B cell (primary cell): ENCODE data around the gene CCDC88C. TPM values are rescaled to one million over a fixed set of nuclear protein-coding genes. Genes with fewer than 3 reads are reported as not detected.

Source experiments
- ATAC-seq: fragments of 200-7000 bp; cut with Tn5 transposase; one replicate; pipeline ENCODE4 v1.10.0; 2021; ENCODE audit warnings: low read depth, mild to moderate bottlenecking, moderate number of reproducible peaks, moderate library complexity
- CTCF ChIA-PET: fragments of 350-600 bp; sonication (Branson Sonifier 250); formaldehyde crosslinking; loops from one replicate; lab custom pipeline; 2021; ENCODE audit warnings: antibody characterized with exemption, inconsistent platforms; lab: Charles Lee
- POLR2A ChIA-PET: fragments of 350-600 bp; sonication (Branson Sonifier 250); formaldehyde crosslinking; loops from one replicate; lab custom pipeline; 2021; ENCODE audit warnings: antibody characterized with exemption; lab: Charles Lee
- DNase-seq: peaks from one replicate; pipeline ENCODE4 v3.0.0; 2013
- H2AFZ ChIP-seq: 2 replicates; pipeline ENCODE4 v1.6.1; 2012; ENCODE audit warnings: mild to moderate bottlenecking, low read depth, low read length; ENCODE audit not compliant: insufficient read depth, poor library complexity, severe bottlenecking
- H3K27ac ChIP-seq, 2 donors: 1 replicate in 1 of 2; 2 replicates in 1 of 2; pipeline ENCODE4 v1.5.1; 2012 to 2013; ENCODE audit warnings: low read length in 2 of 2, mild to moderate bottlenecking in 2 of 2, moderate library complexity in 1 of 2
- H3K27me3 ChIP-seq, 4 experiments: fragments of 200-600 bp in 1 of 4; sonication (generic) in 1 of 4; replicated peaks in 1 of 4; 1 replicate in 2 of 4; 2 replicates in 2 of 4; pipeline versions ENCODE4 v1.6.1 to v1.7.0; 2013 to 2016; ENCODE audit warnings: low read length in 3 of 4, mild to moderate bottlenecking in 2 of 4, mixed read lengths in 1 of 4, moderate library complexity in 1 of 4; ENCODE audit not compliant: insufficient read depth in 4 of 4, control insufficient read depth in 3 of 4; ENCODE audit errors: control extremely low read depth in 1 of 4
- H3K36me3 ChIP-seq, 2 experiments: replicated peaks in 1 of 2; 1 replicate in 1 of 2; 2 replicates in 1 of 2; pipeline versions ENCODE4 v1.6.1 to v1.7.1; 2013; ENCODE audit warnings: low read length in 1 of 2; ENCODE audit not compliant: insufficient read depth in 2 of 2, control insufficient read depth in 1 of 2; ENCODE audit errors: control extremely low read depth in 1 of 2, extremely low read depth in 1 of 2
- H3K4me1 ChIP-seq, 2 donors: fragments of 200-600 bp in 1 of 2; sonication (generic) in 1 of 2; 1 replicate in 1 of 2; 2 replicates in 1 of 2; pipeline versions ENCODE4 v1.5.1 to v1.6.1; 2013 to 2017; ENCODE audit warnings: low read length in 2 of 2; ENCODE audit not compliant: control insufficient read depth in 2 of 2, insufficient read depth in 2 of 2
- H3K4me2 ChIP-seq: replicated peaks from 2 replicates; pipeline ENCODE3; 2012; ENCODE audit warnings: mild to moderate bottlenecking, low read depth, low read length; ENCODE audit not compliant: poor library complexity, severe bottlenecking
- H3K4me3 ChIP-seq, 5 experiments: fragments of 200-600 bp in 1 of 5; sonication (generic) in 1 of 5; 1 replicate in 3 of 5; 2 replicates in 2 of 5; pipeline versions ENCODE4 v1.5.1 to v1.7.0; 2011 to 2016; ENCODE audit warnings: low read length in 4 of 5, mild to moderate bottlenecking in 4 of 5, low read depth in 2 of 5, control low read depth in 1 of 5, moderate library complexity in 1 of 5; ENCODE audit not compliant: insufficient read depth in 1 of 5; ENCODE audit errors: control extremely low read depth in 1 of 5, extremely low read depth in 1 of 5
- H3K79me2 ChIP-seq: fragments of 200-600 bp; sonication (generic); one replicate; pipeline ENCODE4 v1.6.0; 2016; ENCODE audit warnings: low read length; ENCODE audit not compliant: control insufficient read depth, insufficient read depth
- H3K9ac ChIP-seq: fragments of 200-600 bp; sonication (generic); 2 replicates; pipeline ENCODE4 v1.6.1; 2017; ENCODE audit warnings: mild to moderate bottlenecking, low read length, moderate library complexity
- H3K9me3 ChIP-seq, 3 donors: one replicate each; pipeline versions ENCODE4 v1.6.1 to v1.7.1; 2013; ENCODE audit warnings: low read length in 2 of 3; ENCODE audit not compliant: control insufficient read depth in 2 of 3, insufficient read depth in 1 of 3; ENCODE audit errors: control extremely low read depth in 1 of 3
- H4K20me1 ChIP-seq: 2 replicates; pipeline ENCODE4 v1.6.0; 2012; ENCODE audit warnings: mild to moderate bottlenecking, low read length; ENCODE audit not compliant: insufficient read depth, control insufficient read depth, poor library complexity, severe bottlenecking
- H3K27ac Mint-ChIP-seq: one replicate; pipeline ENCODE4 v1.8.0; 2021; ENCODE audit warnings: mixed read lengths
- H3K27me3 Mint-ChIP-seq: one replicate; pipeline ENCODE4 v1.8.0; 2021; ENCODE audit warnings: mixed read lengths
- H3K4me1 Mint-ChIP-seq: one replicate; pipeline ENCODE4 v1.8.0; 2021; ENCODE audit warnings: mixed read lengths
- H3K4me3 Mint-ChIP-seq: one replicate; pipeline ENCODE4 v1.8.0; 2021; ENCODE audit warnings: mixed read lengths
- H3K9me3 Mint-ChIP-seq: one replicate; pipeline ENCODE4 v1.8.0; 2022; ENCODE audit warnings: mixed read lengths; ENCODE audit not compliant: insufficient read depth
- CTCF ChIP-seq: fragments of 200-600 bp; IDR thresholded peaks from one replicate; pipeline ENCODE4 v1.8.0; 2022; ENCODE audit warnings: antibody characterized with exemption, mild to moderate bottlenecking
- EZH2 ChIP-seq: IDR thresholded peaks from 2 replicates; pipeline ENCODE4 v1.6.1; 2012; ENCODE audit warnings: borderline replicate concordance, low read depth, mild to moderate bottlenecking, moderate library complexity, low read length; ENCODE audit not compliant: insufficient read depth, poor library complexity, severe bottlenecking
- WGBS: methylation state at CpG from one replicate; pipeline ENCODE4 v1.1.5; 2013; ENCODE audit warnings: missing lambda C conversion rate; ENCODE audit not compliant: insufficient coverage; 5-methylcytosine and 5-hydroxymethylcytosine counted together
- intact Hi-C: fragments of 100-400 bp; cut with micrococcal nuclease; formaldehyde crosslinking; loops from one replicate; pipeline ENCODE4 v1.10.0; 2022
- polyA plus RNA-seq: library from polyadenylated mRNA; depleted of rRNA; stranded (reverse); fragments of >200 nt; gene quantifications from 2 replicates; pipeline ENCODE4 v1.2.3, GENCODE V29; 2012
- total RNA-seq, 2 donors: library from RNA; stranded (reverse); fragments of 120-200 nt in 1 of 2; gene quantifications; 1 replicate in 1 of 2; 2 replicates in 1 of 2; pipeline versions ENCODE4 v1.2.3 to v1.2.4, GENCODE V29; 2013 to 2022

CCDC88C gene
- total and polyA plus RNA-seq, 2 donors (not counting 1 experiment from before 2014, with no cell fraction given) = 98.7 to 181 TPM

GRCh38 chr14:91228112-91229004, 189.3 kb downstream of the CCDC88C start:
- ChIA-PET CTCF (interaction anchor here (0.9 to 2.2 kb wide), 7 partner anchors 13 to 325 kb away, joined by 3 to 11 read pairs (median 3); partner anchors contain the start of gene GPR68), POLR2A (interaction anchor here (0.5 to 2.1 kb wide), 4 partner anchors 11 to 92 kb away, joined by 3 to 9 read pairs (median 6); no protein-coding TSS in a partner anchor)
- Histone ChIP-seq H3K27me3 (no peaks in the 10 kb centered on the region), H3K4me1 (peaks cover 70 to 73% of the 10 kb centered on the region in 2 donors), H3K9ac (no peak overlapping the region), H3K4me2 (peak overlapping the region; percentile 50), H3K36me3 (peaks cover 0 to 12% of the 10 kb centered on the region in 2 experiments), H3K79me2 (peaks cover 5% of the 10 kb centered on the region), H3K4me3 (no peak overlapping the region), H3K9me3 (peaks cover 0 to 6% (median 4%) of the 10 kb centered on the region in 3 donors), H3K27ac (peak overlapping the region; percentile 22 to 59), H4K20me1 (no peaks in the 10 kb centered on the region), H2AFZ (no peak overlapping the region)
- intact Hi-C loops = loop anchor here (1.0 to 5.0 kb wide), 3 partner anchors 14 to 58 kb away; no protein-coding TSS in a partner anchor
- Mint-ChIP-seq H3K27ac (peak overlapping the region; percentile 71), H3K27me3 (no peaks in the 10 kb centered on the region), H3K4me3 (peak overlapping the region; percentile 38), H3K4me1 (peaks cover 68% of the 10 kb centered on the region), H3K9me3 (no peaks in the 10 kb centered on the region)
- DNase-seq (peak; percentile 71), ATAC-seq (peak; percentile 75)
- TF ChIP-seq CTCF = no peak
- no peak for TF ChIP-seq EZH2
- WGBS = 62% methylated on average over 14 of the region's 14 CpGs
